ENCODE results near the gene GATAD2B.
"Not testable (repeated sequence)": the region's sequence is repeated elsewhere in the genome, so short reads cannot be mapped to it uniquely, and the experiment has no call there.

GATAD2B gene

DNA sequence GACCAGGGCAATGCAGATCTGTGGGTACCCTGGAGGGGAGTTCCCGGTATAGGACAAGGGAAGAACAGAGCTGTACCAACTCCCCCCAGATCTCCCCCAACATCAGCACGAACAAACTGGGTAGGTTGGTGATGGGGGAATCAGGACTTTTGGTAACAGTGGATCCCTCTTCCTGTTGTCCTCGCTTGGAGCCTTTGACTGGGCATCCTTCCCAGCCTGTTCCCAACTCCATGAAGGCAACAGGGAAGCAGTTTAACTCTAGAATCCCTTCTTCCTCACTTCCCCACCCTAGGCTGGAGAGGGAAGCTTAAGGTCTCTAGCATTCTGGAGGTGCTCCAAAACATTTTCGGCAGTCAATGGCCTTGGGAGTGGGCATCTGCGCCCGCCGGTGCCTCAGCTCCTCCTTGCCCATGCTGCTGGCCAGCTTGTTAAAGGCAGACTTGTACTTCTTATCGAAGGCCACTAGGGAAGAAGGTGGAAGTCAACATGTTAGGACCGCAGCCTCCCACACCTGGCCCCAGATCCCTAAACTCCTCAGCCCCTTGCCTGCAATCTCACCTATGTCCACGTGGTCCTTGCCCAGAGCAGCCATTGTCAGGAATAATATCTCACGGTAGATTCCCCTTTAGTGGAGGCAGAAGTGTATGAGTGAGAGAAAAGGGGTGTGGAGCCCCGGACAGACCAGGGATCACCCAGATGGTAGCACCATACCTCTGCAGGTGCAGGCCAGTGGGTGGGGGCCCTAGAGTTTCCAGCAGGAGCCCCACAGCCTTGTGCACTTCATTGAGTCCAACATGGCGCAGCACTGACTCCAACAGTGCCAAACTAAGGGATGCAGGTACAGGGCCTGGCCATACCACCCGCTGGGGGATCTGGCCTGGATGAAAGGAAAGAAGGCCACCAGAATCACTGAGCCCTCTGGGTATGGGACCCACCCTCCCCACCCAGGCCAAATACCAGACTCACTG is 7.5 kb upstream of the GATAD2B start:
- no peak for DNase-seq (ENCODE audit: low spot score)

DNA sequence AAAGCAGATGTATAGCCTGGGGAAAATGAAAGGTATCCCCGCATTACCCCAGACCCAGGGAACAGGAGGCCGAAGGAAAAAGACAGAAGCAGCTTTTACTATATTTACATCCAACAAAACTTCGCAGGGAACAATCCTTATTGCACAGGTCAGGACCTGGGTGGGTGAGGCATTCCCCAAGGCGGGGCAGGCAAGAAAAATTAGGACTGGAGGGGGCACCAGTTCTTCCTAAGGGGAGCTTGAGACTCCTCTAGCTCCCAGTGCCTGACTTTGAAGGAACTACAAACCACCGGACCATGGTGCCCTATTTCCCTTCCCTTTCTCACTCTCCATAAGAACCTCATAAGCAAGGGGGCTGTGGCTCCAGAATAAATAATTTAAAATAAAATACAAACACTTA is 6.7 kb upstream of the GATAD2B start:
- no peak for DNase-seq (ENCODE audit: low spot score)

DNA sequence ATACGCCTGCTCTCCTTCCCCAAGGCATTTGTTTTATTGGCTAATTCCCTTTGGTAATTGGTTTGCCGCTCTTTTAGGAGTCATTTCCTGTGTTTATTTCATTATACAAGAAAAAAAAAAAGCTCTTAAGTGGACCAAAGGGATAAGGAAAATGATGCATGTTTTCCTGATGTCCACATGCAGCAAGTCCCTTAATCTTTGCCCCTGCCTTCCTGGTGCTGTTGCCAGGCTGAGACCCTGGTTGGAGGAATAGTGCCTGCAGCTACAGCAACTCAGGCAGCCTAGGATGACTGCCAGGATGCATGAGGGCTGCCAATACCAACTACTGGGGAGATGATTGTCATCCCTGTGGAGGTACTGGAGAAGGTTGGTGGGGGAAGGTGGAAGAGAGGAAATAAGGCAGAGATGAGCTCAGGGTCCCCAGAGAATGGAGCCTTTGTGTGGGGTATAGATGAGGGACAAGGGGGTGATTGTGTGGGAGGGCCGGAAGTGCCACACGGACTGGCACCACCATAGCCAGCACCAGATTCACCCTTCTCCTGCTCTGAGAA is 6.1 kb upstream of the GATAD2B start:
- DNase-seq (ENCODE audit: low spot score), result no peak

- no peak for DNase-seq (ENCODE audit: low spot score)
These were observed 5.5 kb upstream of the GATAD2B start for GRCh38 chr1:153928245-153928644.

DNA sequence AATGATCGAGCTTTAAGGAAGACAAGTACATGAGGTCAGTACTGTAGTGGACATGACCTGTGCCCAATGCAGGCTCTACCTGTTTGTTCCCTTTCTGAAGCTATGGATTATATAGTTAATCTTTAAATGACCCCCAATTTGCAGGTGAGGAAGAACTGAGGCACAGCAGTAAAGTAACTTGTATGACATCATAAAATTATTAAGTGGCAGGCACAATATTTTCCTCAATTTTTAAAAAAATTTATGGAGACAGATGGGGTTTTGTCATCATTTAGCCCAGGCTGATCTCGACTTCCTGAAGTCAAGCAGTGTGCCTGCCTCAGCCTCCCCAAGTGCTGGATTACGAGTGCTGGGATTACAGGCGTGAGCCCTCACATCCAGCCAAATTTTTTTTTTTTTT is 3.6 kb upstream of the GATAD2B start:
- DNase-seq (ENCODE audit: low spot score), result no peak

GRCh38 chr1:153922076-153922971 is 448 bp downstream of the GATAD2B start:
- no peak for DNase-seq (ENCODE audit: low spot score)

GRCh38 chr1:153921803-153922075 is 1.0 kb downstream of the GATAD2B start:
- DNase-seq (ENCODE audit: low spot score), result peak; percentile 61

DNA sequence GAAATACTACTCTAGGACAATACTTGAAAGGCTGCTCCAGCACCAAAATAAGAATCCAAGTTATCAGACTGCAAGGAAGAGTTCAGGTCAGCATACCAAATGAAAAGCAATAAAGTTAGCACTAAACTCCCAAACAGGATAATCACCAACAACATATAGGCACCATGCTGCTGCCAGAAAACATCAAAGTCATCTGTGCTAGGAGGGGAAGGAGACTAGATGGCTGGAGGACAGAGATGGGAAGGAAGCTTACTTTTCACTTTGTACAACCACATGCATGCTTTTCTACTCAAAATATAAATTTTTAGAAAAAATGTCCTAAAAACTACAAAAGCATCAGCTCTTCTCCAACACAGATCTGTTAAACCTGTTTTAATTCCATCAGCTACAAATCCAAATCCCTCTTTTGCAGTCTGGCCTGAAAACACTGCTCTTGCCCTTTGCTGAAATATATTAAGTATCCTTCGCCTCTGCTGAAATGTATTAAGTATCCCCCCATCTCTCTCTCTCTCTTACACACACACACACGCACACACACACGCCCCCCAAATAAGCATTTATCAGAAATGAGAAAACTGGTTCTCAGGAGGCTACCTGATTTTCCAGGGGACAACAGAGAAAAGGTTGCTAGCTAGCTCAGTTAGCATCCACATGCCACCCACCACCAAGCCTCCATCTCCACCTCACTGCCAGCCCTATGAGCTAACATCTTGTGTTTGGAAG is 1.5 kb downstream of the GATAD2B start:
- peak; percentile 32 for DNase-seq (ENCODE audit: low spot score)

GRCh38 chr1:153919876-153920852 is 2.6 kb downstream of the GATAD2B start:
- peak; percentile 64 for DNase-seq (ENCODE audit: low spot score)

- no peak for DNase-seq (ENCODE audit: low spot score)
These were observed 6.5 kb downstream of the GATAD2B start for GRCh38 chr1:153916297-153916696.

- DNase-seq (ENCODE audit: low spot score), result no peak
These were observed 10.4 kb downstream of the GATAD2B start for GRCh38 chr1:153912349-153912748.

DNA sequence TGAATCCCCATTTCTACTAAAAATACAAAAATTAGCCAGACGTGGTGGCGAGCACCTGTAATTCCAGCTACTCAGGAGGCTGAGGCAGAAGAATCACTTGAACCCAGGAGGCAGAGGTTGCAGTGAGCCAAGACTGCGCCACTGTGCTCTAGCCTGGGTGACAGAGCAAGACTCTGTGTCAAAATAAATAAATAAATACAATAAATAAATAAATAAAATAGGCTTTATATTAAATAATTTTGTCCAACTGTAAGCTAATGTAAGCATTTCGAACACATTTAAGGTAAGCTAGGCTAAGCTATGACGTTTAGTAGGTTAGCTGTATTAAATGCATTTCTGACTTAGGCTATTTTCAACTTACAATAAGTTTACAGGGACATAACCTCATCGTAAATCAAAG is 12.2 kb downstream of the GATAD2B start:
- not testable (repeated sequence) for DNase-seq (ENCODE audit: low spot score)

DNA sequence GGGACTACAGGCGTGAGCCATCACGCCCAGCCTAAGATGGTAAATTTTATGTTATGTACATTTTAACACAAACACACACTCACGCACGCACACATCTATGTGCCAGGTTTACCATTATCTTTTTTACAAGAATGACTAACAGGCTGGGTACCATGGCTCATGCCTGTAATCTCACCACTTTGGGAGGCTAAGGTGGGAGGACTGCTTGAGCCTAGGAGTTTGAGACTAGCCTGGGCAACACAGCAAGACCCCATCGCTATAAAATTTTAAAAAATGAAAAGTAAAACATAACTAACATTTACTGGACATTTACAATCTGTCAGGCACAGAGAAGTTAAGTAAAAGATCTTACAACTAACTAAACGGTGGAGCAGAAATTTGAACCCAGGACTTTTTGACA is 14.7 kb downstream of the GATAD2B start:
- DNase-seq (ENCODE audit: low spot score), result no peak

DNA sequence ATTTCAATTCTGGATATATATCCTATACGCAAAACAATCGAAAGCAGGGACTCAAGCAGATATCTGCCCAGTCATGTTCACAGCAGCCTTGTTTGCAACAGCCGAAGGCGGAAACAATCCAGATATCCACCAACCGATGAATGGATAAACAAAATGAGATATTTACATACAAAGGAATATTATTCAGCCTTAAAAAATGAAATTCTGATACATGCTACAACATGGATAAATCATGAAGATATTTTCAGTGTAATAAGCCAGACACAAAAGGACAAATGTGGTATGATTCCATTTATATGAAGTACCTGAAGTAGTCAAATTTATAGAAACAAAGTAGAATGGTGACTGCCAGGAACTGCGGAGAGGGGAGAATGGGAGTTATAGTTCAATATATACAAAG is 15.6 kb downstream of the GATAD2B start:
- no peak for DNase-seq (ENCODE audit: low spot score)

GRCh38 chr1:153906396-153906795 is 16.4 kb downstream of the GATAD2B start:
- DNase-seq (ENCODE audit: low spot score), result no peak

- not testable (repeated sequence) for DNase-seq (ENCODE audit: low spot score)
These were observed 16.9 kb downstream of the GATAD2B start for GRCh38 chr1:153905908-153906307.

GRCh38 chr1:153903841-153904455 is 18.8 kb downstream of the GATAD2B start:
- no peak for DNase-seq (ENCODE audit: low spot score)

DNA sequence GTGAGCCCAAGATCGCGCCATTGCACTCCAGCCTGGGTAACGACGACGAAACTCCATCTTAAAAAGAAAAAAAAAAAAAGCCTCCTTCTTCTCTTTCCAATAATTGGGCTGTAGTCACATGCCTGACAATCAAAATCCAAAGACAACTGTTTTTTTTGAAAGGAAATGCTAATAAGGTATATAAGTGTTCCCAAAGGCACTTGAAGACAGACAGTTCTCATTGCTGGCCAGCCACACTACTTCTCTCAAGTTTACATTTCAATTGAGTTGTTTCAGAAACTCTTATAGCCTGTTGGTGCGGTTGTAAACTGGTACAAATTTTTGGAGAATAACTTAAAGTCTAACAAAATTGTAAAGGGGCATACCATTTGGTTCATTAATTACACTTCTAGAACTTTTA is 23.3 kb downstream of the GATAD2B start:
- no peak for DNase-seq (ENCODE audit: low spot score)

DNA sequence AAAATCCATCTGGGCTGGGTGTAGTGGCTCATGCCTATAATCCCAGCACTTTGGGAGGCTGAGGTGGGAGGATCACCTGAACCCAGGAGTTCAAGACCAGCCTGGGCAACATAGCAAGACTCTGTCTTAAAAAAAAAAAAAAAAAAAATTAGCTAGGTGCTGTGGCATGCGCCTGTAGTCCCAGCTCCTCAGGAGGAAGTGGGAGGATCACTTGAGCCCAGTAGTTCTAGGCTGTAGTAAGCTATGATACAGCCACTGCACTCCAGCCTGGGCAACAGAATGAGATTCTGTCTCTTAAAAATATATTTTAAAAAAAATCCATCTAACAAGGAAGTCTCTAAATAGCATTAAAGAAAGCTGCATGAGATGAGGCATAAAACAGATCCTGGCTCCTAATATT is 26.9 kb downstream of the GATAD2B start:
- DNase-seq (ENCODE audit: low spot score), result not testable (repeated sequence)

GRCh38 chr1:153891042-153891441 is 31.7 kb downstream of the GATAD2B start:
- DNase-seq (ENCODE audit: low spot score), result not testable (repeated sequence)

Measured in NAMALWA (cell line).